HepG2 (cell line): ENCODE data around the gene ORC6. TPM values are rescaled to one million over a fixed set of nuclear protein-coding genes. Genes with fewer than 3 reads are reported as not detected.

ENCODE experiments used
- ATRX ChIP-seq: sonication (generic); formaldehyde crosslinking; IDR thresholded peaks from 2 replicates; pipeline ENCODE4 v1.4.0; 2020; ENCODE audit warnings: missing genetic modification reagents, borderline replicate concordance
- BRCA1 ChIP-seq: sonication (generic); formaldehyde crosslinking; IDR thresholded peaks from 2 replicates; pipeline ENCODE4 v1.4.0; 2020; ENCODE audit warnings: missing genetic modification reagents
- CREB3 ChIP-seq: sonication (generic); formaldehyde crosslinking; IDR thresholded peaks from 2 replicates; pipeline ENCODE4 v1.5.0; 2020; ENCODE audit warnings: missing genetic modification reagents
- FOXO1 ChIP-seq: sonication (generic); formaldehyde crosslinking; IDR thresholded peaks from 2 replicates; pipeline ENCODE4 v1.4.0; 2020; ENCODE audit warnings: missing genetic modification reagents
- FOXO4 ChIP-seq: sonication (generic); formaldehyde crosslinking; conservative IDR thresholded peaks from 2 replicates; pipeline ENCODE4 v1.8.1; 2023; ENCODE audit warnings: missing genetic modification reagents
- GFI1 ChIP-seq: sonication (generic); formaldehyde crosslinking; IDR thresholded peaks from 2 replicates; pipeline ENCODE4 v1.5.0; 2020; ENCODE audit warnings: missing genetic modification reagents, mild to moderate bottlenecking, borderline replicate concordance
- GPBP1L1 ChIP-seq: sonication (generic); formaldehyde crosslinking; IDR thresholded peaks from 2 replicates; pipeline ENCODE4 v1.5.0; 2020; ENCODE audit warnings: mild to moderate bottlenecking, missing genetic modification reagents
- IRF9 ChIP-seq: sonication (generic); formaldehyde crosslinking; IDR thresholded peaks from 2 replicates; pipeline ENCODE4 v1.8.0; 2022; ENCODE audit warnings: missing genetic modification reagents, mild to moderate bottlenecking, borderline replicate concordance
- MED8 ChIP-seq: sonication (generic); formaldehyde crosslinking; IDR thresholded peaks from 2 replicates; pipeline ENCODE4 v1.8.1; 2023; ENCODE audit warnings: mild to moderate bottlenecking, missing genetic modification reagents; ENCODE audit not compliant: insufficient replicate concordance
- MIER2 ChIP-seq: IDR thresholded peaks from 2 replicates; pipeline ENCODE4 v1.6.1; 2016; ENCODE audit warnings: missing biosample characterization, missing genetic modification reagents
- NCOR1 ChIP-seq: fragments of 200-600 bp; sonication (generic); IDR thresholded peaks from 2 replicates; pipeline ENCODE4 v1.7.0; 2017; ENCODE audit warnings: antibody characterized with exemption, low read length, borderline replicate concordance
- REXO4 ChIP-seq: sonication (generic); formaldehyde crosslinking; IDR thresholded peaks from 2 replicates; pipeline ENCODE4 v1.8.0; 2022; ENCODE audit warnings: missing genetic modification reagents, mild to moderate bottlenecking, borderline replicate concordance
- YEATS4 ChIP-seq: sonication (generic); formaldehyde crosslinking; IDR thresholded peaks from 2 replicates; pipeline ENCODE4 v1.4.0; 2020; ENCODE audit warnings: missing genetic modification reagents, borderline replicate concordance
- ZBTB37 ChIP-seq: sonication (generic); formaldehyde crosslinking; IDR thresholded peaks from 2 replicates; pipeline ENCODE4 v1.4.0; 2020; ENCODE audit warnings: mild to moderate bottlenecking, missing genetic modification reagents
- ZNF232 ChIP-seq: sonication (generic); formaldehyde crosslinking; IDR thresholded peaks from 2 replicates; pipeline ENCODE4 v1.4.0; 2020; ENCODE audit warnings: missing genetic modification reagents, borderline replicate concordance
- ZNF292 ChIP-seq: sonication (generic); formaldehyde crosslinking; IDR thresholded peaks from 2 replicates; pipeline ENCODE4 v1.8.1; 2022; ENCODE audit warnings: mild to moderate bottlenecking, low read depth, missing genetic modification reagents, borderline replicate concordance
- ZNF737 ChIP-seq: sonication (generic); formaldehyde crosslinking; IDR thresholded peaks from 2 replicates; pipeline ENCODE4 v1.5.0; 2020; ENCODE audit warnings: missing genetic modification reagents, mild to moderate bottlenecking, borderline replicate concordance
- ZNF879 ChIP-seq: sonication (generic); formaldehyde crosslinking; IDR thresholded peaks from 2 replicates; pipeline ENCODE4 v1.8.1; 2023; ENCODE audit warnings: missing genetic modification reagents
- polyA plus RNA-seq, 8 experiments: library from polyadenylated mRNA; depleted of rRNA in 3 of 8; stranded (reverse) in 7 of 8; unstranded in 1 of 8; fragments of >200 nt; fragmentation: Illumina TruSeq in 4 of 8; extraction: Trizol in 4 of 8; gene quantifications; 2 replicates each; pipeline versions ENCODE4 v1.2.1 to v1.2.3, GENCODE V29; 2011 to 2016; ENCODE audit warnings: low read depth in 4 of 8, missing spikeins in 1 of 8, mixed read lengths in 1 of 8; ENCODE audit not compliant: insufficient read depth in 1 of 8
- total RNA-seq, 5 experiments: library from RNA; depleted of rRNA; stranded (reverse); fragments of >200 nt; fragmentation: Illumina TruSeq; extraction: Trizol; gene quantifications; 2 replicates each; pipeline ENCODE4 v1.2.3, GENCODE V29; 2016; ENCODE audit warnings: low read depth in 1 of 5
- TF ChIP-seq, protein P1 (sequence below): sonication (generic); formaldehyde crosslinking; IDR thresholded peaks from 2 replicates; pipeline ENCODE4 v1.4.0; 2020; ENCODE audit warnings: missing genetic modification reagents

Gene ORC6
- total and polyA plus RNA-seq, 2 of the 13 experiments (the other 11 are each of a cell fraction or from before 2014, with no cell fraction given): 34.2 to 69.8 TPM

GRCh38 chr16:46688654-46689364, 650 bp upstream of the ORC6 start, which contains the start of gene VPS35 (continued):
- TF ChIP-seq REXO4 (no peak; the same call in 1 of the 2 replicates), MIER2 (CRISPR knock-in tag) (no peak), FOXO4 (CRISPR knock-in tag) (no peak), ZNF292 (peak; percentile 64), ZNF232 (CRISPR knock-in tag) (peak; percentile 68; the same call in 1 of the 2 replicates), NCOR1 (peak; percentile 40), FOXO1 (CRISPR knock-in tag) (no peak), ZNF879 (no peak; the same call in 1 of the 2 replicates), GPBP1L1 (CRISPR knock-in tag) (no peak), BRCA1 (CRISPR knock-in tag) (peak; percentile 93; the same call in 1 of the 2 replicates), ZNF737 (CRISPR knock-in tag) (0 out of 2 replicates have a peak, but pooled peaks have one; percentile 20), ZBTB37 (CRISPR knock-in tag) (peak; percentile 46; the same call in 1 of the 2 replicates), ATRX (CRISPR knock-in tag) (no peak), GFI1 (CRISPR knock-in tag) (peak; percentile 77; the same call in 1 of the 2 replicates), YEATS4 (CRISPR knock-in tag) (peak; percentile 95), CREB3 (peak; percentile 15; the same call in 1 of the 2 replicates), IRF9 (CRISPR knock-in tag) (peak; percentile 15; the same call in 1 of the 2 replicates), MED8 (peak; percentile 47)
- TF ChIP-seq, protein P1, sequence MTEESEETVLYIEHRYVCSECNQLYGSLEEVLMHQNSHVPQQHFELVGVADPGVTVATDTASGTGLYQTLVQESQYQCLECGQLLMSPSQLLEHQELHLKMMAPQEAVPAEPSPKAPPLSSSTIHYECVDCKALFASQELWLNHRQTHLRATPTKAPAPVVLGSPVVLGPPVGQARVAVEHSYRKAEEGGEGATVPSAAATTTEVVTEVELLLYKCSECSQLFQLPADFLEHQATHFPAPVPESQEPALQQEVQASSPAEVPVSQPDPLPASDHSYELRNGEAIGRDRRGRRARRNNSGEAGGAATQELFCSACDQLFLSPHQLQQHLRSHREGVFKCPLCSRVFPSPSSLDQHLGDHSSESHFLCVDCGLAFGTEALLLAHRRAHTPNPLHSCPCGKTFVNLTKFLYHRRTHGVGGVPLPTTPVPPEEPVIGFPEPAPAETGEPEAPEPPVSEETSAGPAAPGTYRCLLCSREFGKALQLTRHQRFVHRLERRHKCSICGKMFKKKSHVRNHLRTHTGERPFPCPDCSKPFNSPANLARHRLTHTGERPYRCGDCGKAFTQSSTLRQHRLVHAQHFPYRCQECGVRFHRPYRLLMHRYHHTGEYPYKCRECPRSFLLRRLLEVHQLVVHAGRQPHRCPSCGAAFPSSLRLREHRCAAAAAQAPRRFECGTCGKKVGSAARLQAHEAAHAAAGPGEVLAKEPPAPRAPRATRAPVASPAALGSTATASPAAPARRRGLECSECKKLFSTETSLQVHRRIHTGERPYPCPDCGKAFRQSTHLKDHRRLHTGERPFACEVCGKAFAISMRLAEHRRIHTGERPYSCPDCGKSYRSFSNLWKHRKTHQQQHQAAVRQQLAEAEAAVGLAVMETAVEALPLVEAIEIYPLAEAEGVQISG (CRISPR knock-in tag): peak; percentile 66
